Left ventricle myocardium inferior (tissue), 1 donor: ENCODE results near the gene LRP1B. TPM values are rescaled to one million over a fixed set of nuclear protein-coding genes. Genes with fewer than 3 reads are reported as not detected.

Experiments used
- DNase-seq: peaks from one replicate; pipeline ENCODE4 v3.0.0-alpha.2; 2020
- H3K27ac ChIP-seq: fragments of 200-600 bp; replicated peaks from 2 replicates; pipeline ENCODE4 v1.8.0; 2021
- H3K27me3 ChIP-seq: fragments of 200-600 bp; 2 replicates; pipeline ENCODE4 v1.8.0; 2021; ENCODE audit warnings: low read depth
- H3K36me3 ChIP-seq: fragments of 200-600 bp; 2 replicates; pipeline ENCODE4 v1.8.0; 2021
- H3K4me1 ChIP-seq: fragments of 200-600 bp; 2 replicates; pipeline ENCODE4 v1.8.0; 2021
- H3K4me3 ChIP-seq: fragments of 200-600 bp; 2 replicates; pipeline ENCODE4 v1.8.0; 2021; ENCODE audit warnings: mild to moderate bottlenecking, moderate library complexity
- H3K9me3 ChIP-seq: fragments of 200-600 bp; replicated peaks from 2 replicates; pipeline ENCODE4 v1.8.0; 2021
- CTCF ChIP-seq: fragments of 200-600 bp; IDR thresholded peaks from 2 replicates; pipeline ENCODE4 v1.8.0; 2021; ENCODE audit warnings: antibody characterized with exemption, mild to moderate bottlenecking, borderline replicate concordance
- intact Hi-C: fragments of 100-400 bp; cut with micrococcal nuclease; formaldehyde crosslinking; loops from one replicate; pipeline ENCODE4 v1.11.0; 2022
- total RNA-seq: library from RNA; stranded (reverse); fragmentation: NEBNext Ultra II Directional; extraction: Animal tissue kit (Norgen Biotek cat#: 25700); gene quantifications from one replicate; pipeline ENCODE4 v1.2.1, GENCODE V29; 2021
- donor health status: DM: no; HTN: yes; CAD: no; lungs with severe emphysema.

LRP1B gene
- total RNA-seq, 1 donor from 2014 or later: 0.08 TPM

DNA sequence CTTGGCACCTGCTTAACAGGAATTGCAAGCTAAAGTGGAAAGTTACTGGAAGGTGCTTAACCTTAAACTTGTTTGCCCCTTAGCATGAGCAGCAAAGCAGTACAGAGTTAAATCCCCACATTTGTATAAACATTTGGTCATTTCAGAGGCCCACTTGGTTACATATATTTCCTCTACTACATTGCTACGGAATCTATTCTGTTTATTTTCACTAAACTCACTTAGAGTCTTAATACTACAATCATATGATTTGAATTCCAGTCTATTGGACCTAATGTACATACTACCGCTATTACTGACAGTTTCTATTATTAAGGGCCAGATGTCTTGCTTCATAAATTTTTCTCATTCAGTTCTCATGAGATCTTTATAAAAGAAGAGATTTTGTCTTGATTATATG, 1294.0 kb downstream of the LRP1B start:
- no peak overlapping the region for H3K27ac ChIP-seq
- peaks cover 8% of the 10 kb centered on the region for H3K9me3 ChIP-seq
- H3K4me1 ChIP-seq: no peaks in the 10 kb centered on the region
- intact Hi-C loops: no loop called here
- TF ChIP-seq CTCF: no peak
- no peaks in the 10 kb centered on the region for H3K36me3 ChIP-seq
- DNase-seq: no peak
- H3K4me3 ChIP-seq: no peak overlapping the region
- no peaks in the 10 kb centered on the region for H3K27me3 ChIP-seq

- Histone ChIP-seq H3K4me3 (no peak overlapping the region), H3K36me3 (no peaks in the 10 kb centered on the region), H3K9me3 (peaks cover 22% of the 10 kb centered on the region), H3K27me3 (no peaks in the 10 kb centered on the region), H3K27ac (no peak overlapping the region), H3K4me1 (no peaks in the 10 kb centered on the region)
- no peak for DNase-seq
- no peak for TF ChIP-seq CTCF
- intact Hi-C loops: no loop called here
Observed at GRCh38 chr2:140835079-140835478, 1295.7 kb downstream of the LRP1B start.

- DNase-seq: no peak
- H3K27me3 ChIP-seq: no peaks in the 10 kb centered on the region
- no peak overlapping the region for H3K27ac ChIP-seq
- no peak for TF ChIP-seq CTCF
- H3K4me1 ChIP-seq: no peaks in the 10 kb centered on the region
- peaks cover 13% of the 10 kb centered on the region for H3K9me3 ChIP-seq
- H3K4me3 ChIP-seq: no peak overlapping the region
- intact Hi-C loops: no loop called here
- H3K36me3 ChIP-seq: no peaks in the 10 kb centered on the region
Observed at GRCh38 chr2:140814141-140814540, 1316.7 kb downstream of the LRP1B start.

DNA sequence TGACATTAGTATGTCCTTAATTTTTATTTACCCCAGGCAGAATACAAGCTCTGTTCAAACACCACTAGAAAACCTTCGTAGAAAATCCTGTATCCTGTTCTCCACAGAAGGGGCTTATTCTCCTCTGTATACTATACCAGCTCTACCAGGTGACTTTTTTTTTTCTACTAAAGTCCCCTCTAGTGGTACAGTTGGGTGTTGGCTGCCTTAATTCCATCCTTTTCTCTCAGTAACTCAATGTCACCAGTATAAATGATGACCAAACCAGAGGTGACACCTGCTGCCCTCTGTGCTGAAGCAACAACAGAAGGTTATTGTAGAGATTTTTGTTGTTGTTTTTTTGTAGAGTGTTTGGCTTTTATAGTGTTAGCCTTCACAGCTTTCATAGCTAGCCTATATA, 1322.0 kb downstream of the LRP1B start:
- no peak overlapping the region for H3K4me3 ChIP-seq
- H3K27ac ChIP-seq: no peak overlapping the region
- TF ChIP-seq CTCF: no peak
- DNase-seq: no peak
- H3K36me3 ChIP-seq: no peaks in the 10 kb centered on the region
- H3K4me1 ChIP-seq: no peaks in the 10 kb centered on the region
- H3K27me3 ChIP-seq: no peaks in the 10 kb centered on the region
- intact Hi-C loops: no loop called here
- no peaks in the 10 kb centered on the region for H3K9me3 ChIP-seq

DNA sequence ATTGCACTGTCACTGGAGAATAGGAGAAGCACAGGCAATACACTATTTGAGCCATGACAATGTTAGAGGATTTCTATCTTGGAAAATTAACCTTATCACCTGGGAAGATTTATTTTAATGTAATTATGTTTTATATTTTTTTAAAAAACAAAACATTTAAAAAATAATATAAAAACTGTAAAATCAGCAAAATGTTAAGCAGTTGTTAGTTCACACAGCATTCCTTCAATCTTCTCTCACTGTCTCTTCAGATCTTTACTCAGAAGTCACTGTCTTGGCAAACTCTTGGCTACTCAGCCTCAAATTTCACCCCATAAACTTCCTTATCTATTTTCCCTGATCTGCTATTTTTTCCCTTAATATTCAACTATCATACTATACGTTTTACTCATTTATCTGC, 1322.6 kb downstream of the LRP1B start:
- intact Hi-C loops: no loop called here
- no peak overlapping the region for H3K4me3 ChIP-seq
- TF ChIP-seq CTCF: no peak
- H3K36me3 ChIP-seq: no peaks in the 10 kb centered on the region
- no peaks in the 10 kb centered on the region for H3K27me3 ChIP-seq
- no peak overlapping the region for H3K27ac ChIP-seq
- no peaks in the 10 kb centered on the region for H3K9me3 ChIP-seq
- no peaks in the 10 kb centered on the region for H3K4me1 ChIP-seq
- no peak for DNase-seq

- intact Hi-C loops: no loop called here
- Histone ChIP-seq H3K36me3 (no peaks in the 10 kb centered on the region), H3K27me3 (no peaks in the 10 kb centered on the region), H3K4me1 (no peaks in the 10 kb centered on the region), H3K27ac (no peak overlapping the region), H3K9me3 (no peaks in the 10 kb centered on the region), H3K4me3 (no peak overlapping the region)
- TF ChIP-seq CTCF: no peak
- DNase-seq: no peak
Observed at GRCh38 chr2:140804700-140805260, 1326.0 kb downstream of the LRP1B start.
